Tibial artery (tissue), 4 donors: ENCODE data around the gene KCNH8.

Experiments
- DNase-seq, 2 donors: peaks; one replicate each; pipeline ENCODE4 v3.0.0-alpha.2; 2019
- H3K27ac ChIP-seq, 2 donors: fragments of 200-600 bp; sonication (generic) in 1 of 2; 1 replicate in 1 of 2; 2 replicates in 1 of 2; pipeline ENCODE4 v1.5.1; 2018 to 2019; ENCODE audit warnings: mild to moderate bottlenecking in 1 of 2
- H3K27me3 ChIP-seq, 2 donors: fragments of 200-600 bp; sonication (generic) in 1 of 2; one replicate each; pipeline versions ENCODE4 v1.5.1 to v1.6.0; 2016 to 2019
- H3K36me3 ChIP-seq, 3 donors: fragments of 200-600 bp; sonication (generic) in 2 of 3; one replicate each; pipeline ENCODE4 v1.5.1; 2016 to 2019; ENCODE audit warnings: mild to moderate bottlenecking in 2 of 3
- H3K4me1 ChIP-seq, 4 donors: fragments of 200-600 bp; sonication (generic) in 2 of 4; 1 replicate in 3 of 4; 2 replicates in 1 of 4; pipeline ENCODE4 v1.5.1; 2016 to 2019
- H3K4me3 ChIP-seq, 2 donors: fragments of 200-600 bp; sonication (generic) in 1 of 2; 1 replicate in 1 of 2; 2 replicates in 1 of 2; pipeline ENCODE4 v1.5.1; 2018 to 2019; ENCODE audit warnings: mild to moderate bottlenecking in 2 of 2
- H3K9me3 ChIP-seq, 3 donors: fragments of 200-600 bp; sonication (generic) in 1 of 3; one replicate each; pipeline ENCODE4 v1.5.1; 2016 to 2019
- intact Hi-C: fragments of 100-400 bp; cut with DNase I; formaldehyde crosslinking; loops from one replicate; pipeline ENCODE4 v1.15.0; 2023; ENCODE audit warnings: low total_unique reads
- TF ChIP-seq, protein P1 (sequence below), 2 experiments: fragments of 200-600 bp in 1 of 2; fragments of 450-650 bp in 1 of 2; IDR thresholded peaks; one replicate each; pipeline ENCODE4 v1.5.1; 2017 to 2019; ENCODE audit warnings: antibody characterized with exemption in 2 of 2, mild to moderate bottlenecking in 1 of 2, moderate library complexity in 1 of 2

The KCNH8 gene

DNA sequence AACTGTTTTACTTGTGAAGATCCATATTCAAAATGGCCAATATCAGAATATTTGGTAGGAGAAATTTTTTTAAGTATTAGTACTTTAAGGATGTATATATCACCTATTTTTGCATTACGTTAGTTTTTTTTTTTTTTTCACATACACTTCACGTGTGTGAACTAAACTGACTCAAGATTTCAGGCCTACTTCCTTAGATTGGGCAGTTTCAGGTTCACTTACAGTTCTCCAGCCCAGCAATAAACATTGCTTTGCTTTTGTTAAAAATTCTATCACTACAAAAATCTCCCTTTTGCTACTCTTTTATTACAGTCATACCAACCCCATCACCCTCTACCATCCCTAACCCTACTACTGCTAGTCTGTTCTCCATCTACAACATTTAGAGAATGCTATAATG, 183.6 kb downstream of the KCNH8 start:
- Histone ChIP-seq H3K4me1 (peaks cover 0 to 4% (median 0%) of the 10 kb centered on the region in 4 donors), H3K27me3 (no peaks in the 10 kb centered on the region), H3K4me3 (no peak overlapping the region), H3K9me3 (no peaks in the 10 kb centered on the region), H3K36me3 (no peaks in the 10 kb centered on the region), H3K27ac (no peak overlapping the region)
- intact Hi-C loops: no loop called here
- TF ChIP-seq, protein P1, sequence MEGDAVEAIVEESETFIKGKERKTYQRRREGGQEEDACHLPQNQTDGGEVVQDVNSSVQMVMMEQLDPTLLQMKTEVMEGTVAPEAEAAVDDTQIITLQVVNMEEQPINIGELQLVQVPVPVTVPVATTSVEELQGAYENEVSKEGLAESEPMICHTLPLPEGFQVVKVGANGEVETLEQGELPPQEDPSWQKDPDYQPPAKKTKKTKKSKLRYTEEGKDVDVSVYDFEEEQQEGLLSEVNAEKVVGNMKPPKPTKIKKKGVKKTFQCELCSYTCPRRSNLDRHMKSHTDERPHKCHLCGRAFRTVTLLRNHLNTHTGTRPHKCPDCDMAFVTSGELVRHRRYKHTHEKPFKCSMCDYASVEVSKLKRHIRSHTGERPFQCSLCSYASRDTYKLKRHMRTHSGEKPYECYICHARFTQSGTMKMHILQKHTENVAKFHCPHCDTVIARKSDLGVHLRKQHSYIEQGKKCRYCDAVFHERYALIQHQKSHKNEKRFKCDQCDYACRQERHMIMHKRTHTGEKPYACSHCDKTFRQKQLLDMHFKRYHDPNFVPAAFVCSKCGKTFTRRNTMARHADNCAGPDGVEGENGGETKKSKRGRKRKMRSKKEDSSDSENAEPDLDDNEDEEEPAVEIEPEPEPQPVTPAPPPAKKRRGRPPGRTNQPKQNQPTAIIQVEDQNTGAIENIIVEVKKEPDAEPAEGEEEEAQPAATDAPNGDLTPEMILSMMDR (IDR thresholded peaks at IDR 0.05): no peak
- no peak for DNase-seq

DNA sequence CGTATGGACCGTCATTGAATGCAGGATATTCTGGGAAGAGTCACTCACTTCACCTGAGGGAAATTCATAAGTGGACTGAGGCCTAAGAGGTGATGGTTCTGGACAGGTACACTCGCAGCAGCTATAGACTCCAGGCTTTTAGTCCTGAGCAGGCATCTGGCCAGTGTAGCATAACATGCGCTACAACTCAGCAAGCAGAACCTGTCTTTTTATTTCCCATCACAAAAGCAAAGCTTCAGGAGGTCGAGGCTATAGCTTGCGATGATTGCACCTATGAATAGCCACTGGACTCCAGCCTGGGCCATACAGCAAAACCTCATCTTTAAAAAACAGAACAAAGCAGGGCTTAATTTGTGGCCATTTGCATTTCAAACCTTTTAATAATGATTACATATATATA, 185.8 kb downstream of the KCNH8 start:
- Histone ChIP-seq H3K36me3 (no peaks in the 10 kb centered on the region), H3K9me3 (no peaks in the 10 kb centered on the region), H3K27ac (no peak overlapping the region), H3K27me3 (no peaks in the 10 kb centered on the region), H3K4me1 (peaks cover 0 to 17% (median 0%) of the 10 kb centered on the region in 4 donors), H3K4me3 (no peak overlapping the region)
- intact Hi-C loops: no loop called here
- no peak for DNase-seq
- TF ChIP-seq, protein P1 (IDR thresholded peaks at IDR 0.05): no peak

DNA sequence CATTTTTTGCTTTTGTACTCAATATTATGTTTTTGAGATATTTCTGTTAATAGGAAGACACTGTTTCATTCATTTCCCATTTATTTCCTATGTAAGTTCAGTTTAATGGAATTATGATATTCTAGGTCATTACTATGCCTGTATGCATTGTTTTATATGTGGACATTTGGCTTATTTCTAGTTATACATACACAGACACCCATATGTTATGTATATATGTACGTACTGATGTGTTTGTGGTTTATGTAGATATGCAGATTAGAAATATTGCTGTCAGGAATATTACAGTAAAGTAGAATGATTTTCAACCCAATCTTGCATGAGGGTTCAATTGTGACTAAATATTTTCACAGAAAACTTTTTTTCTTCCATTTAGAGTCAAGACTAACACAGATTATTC, 190.5 kb downstream of the KCNH8 start:
- DNase-seq: no peak
- H3K4me3 ChIP-seq: no peak overlapping the region
- H3K4me1 ChIP-seq: peaks cover 0 to 17% (median 0%) of the 10 kb centered on the region in 4 donors
- H3K27me3 ChIP-seq: no peaks in the 10 kb centered on the region
- no peaks in the 10 kb centered on the region for H3K9me3 ChIP-seq
- intact Hi-C loops: no loop called here
- H3K36me3 ChIP-seq: no peaks in the 10 kb centered on the region
- H3K27ac ChIP-seq: no peak overlapping the region
- TF ChIP-seq, protein P1 (IDR thresholded peaks at IDR 0.05): no peak

DNA sequence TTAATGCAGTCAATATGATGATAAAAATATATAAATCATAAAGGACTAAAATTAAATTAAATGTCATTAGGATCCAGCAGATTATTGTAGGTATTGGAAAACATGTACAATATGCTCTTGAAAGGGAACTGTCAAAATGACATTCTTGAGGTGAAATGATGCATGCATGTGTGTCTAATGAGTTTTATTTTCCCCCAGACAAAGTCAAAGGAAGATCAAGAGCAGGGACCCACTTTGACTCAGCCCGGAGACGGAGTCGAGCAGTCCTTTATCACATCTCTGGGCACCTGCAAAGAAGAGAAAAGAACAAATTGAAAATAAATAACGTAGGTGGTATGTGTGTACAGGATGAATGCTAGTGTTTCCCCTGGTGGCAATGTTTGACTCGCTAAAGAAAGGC, 194.1 kb downstream of the KCNH8 start:
- no peaks in the 10 kb centered on the region for H3K27me3 ChIP-seq
- intact Hi-C loops: loop anchor here (10.0 kb wide), 1 partner anchor 202 kb away; no protein-coding TSS in a partner anchor
- no peak overlapping the region for H3K4me3 ChIP-seq
- no peak for DNase-seq
- TF ChIP-seq, protein P1 (IDR thresholded peaks at IDR 0.05): no peak
- H3K27ac ChIP-seq: no peak overlapping the region
- no peaks in the 10 kb centered on the region for H3K9me3 ChIP-seq
- H3K36me3 ChIP-seq: no peaks in the 10 kb centered on the region
- H3K4me1 ChIP-seq: peaks cover 0 to 8% (median under 1%) of the 10 kb centered on the region in 4 donors

DNA sequence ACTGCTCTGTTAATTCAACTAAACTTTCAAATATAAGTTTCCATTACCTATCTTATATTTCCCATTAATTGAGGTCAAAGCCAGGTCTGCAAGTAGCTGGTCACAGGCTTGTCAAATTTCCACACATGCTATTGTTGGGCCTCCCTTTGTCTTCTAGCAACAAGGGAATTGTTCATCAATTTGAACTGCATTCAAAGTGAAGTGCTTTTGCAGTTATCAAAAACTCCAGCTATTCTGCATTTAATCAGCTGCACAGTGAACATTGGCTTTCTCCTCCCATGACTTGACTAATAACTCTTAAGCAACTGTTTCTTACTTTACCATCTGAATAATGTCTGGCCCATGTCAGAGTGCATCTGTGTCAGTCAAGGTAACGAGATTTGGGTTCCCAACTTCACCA, 198.4 kb downstream of the KCNH8 start:
- intact Hi-C loops: loop anchor here (10.0 kb wide), 1 partner anchor 198 kb away; no protein-coding TSS in a partner anchor
- H3K4me3 ChIP-seq: no peak overlapping the region
- no peak for DNase-seq
- TF ChIP-seq, protein P1 (IDR thresholded peaks at IDR 0.05): no peak
- no peak overlapping the region for H3K27ac ChIP-seq
- no peaks in the 10 kb centered on the region for H3K9me3 ChIP-seq
- H3K27me3 ChIP-seq: no peaks in the 10 kb centered on the region
- no peaks in the 10 kb centered on the region for H3K36me3 ChIP-seq
- H3K4me1 ChIP-seq: peaks cover 0 to 11% (median 3%) of the 10 kb centered on the region in 4 donors

DNA sequence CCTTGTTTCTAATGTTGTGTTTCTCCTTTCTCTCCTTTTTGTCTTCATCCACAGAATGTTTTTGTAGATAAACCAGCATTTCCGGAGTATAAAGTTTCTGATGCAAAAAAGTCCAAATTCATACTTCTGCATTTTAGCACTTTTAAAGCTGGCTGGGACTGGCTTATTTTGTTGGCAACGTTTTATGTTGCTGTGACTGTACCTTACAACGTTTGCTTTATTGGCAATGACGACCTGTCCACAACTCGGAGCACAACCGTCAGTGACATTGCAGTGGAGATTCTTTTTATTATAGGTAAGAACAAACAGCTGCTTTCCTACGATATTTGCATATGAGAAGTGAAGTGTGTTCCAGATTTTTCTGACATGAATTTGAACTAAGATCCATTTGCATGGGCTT, 199.4 kb downstream of the KCNH8 start:
- Histone ChIP-seq H3K4me3 (no peak overlapping the region), H3K27ac (no peak overlapping the region), H3K36me3 (no peaks in the 10 kb centered on the region), H3K4me1 (peaks cover 0 to 11% (median 3%) of the 10 kb centered on the region in 4 donors), H3K9me3 (no peaks in the 10 kb centered on the region), H3K27me3 (no peaks in the 10 kb centered on the region)
- DNase-seq: no peak
- intact Hi-C loops: loop anchor here (2.0 to 10.0 kb wide), 2 partner anchors 197 to 517 kb away; no protein-coding TSS in a partner anchor
- TF ChIP-seq, protein P1 (IDR thresholded peaks at IDR 0.05): no peak
